Thymus (tissue), 11 donors: Measurements from ENCODE around the gene SHISA6. TPM values are rescaled to one million over a fixed set of nuclear protein-coding genes. Genes with fewer than 3 reads are reported as not detected.

ENCODE experiments used
- DNase-seq, 9 donors: peaks; one replicate each; pipeline ENCODE4 v3.0.0-alpha.2; 2013; ENCODE audit warnings: low spot score in 9 of 9, low read depth in 6 of 9, missing footprints in 1 of 9
- H3K27ac ChIP-seq, 2 donors: one replicate each; pipeline ENCODE4 v1.5.1; 2013; ENCODE audit warnings: control low read depth in 1 of 2, low read depth in 1 of 2, low read length in 1 of 2, mild to moderate bottlenecking in 1 of 2, moderate library complexity in 1 of 2
- H3K27me3 ChIP-seq, 2 donors: one replicate each; pipeline ENCODE4 v1.5.1; 2013; ENCODE audit warnings: low read length in 1 of 2; ENCODE audit not compliant: control insufficient read depth in 2 of 2, insufficient read depth in 1 of 2
- H3K36me3 ChIP-seq, 2 donors: one replicate each; pipeline ENCODE4 v1.5.1; 2013; ENCODE audit warnings: low read length in 1 of 2, mild to moderate bottlenecking in 1 of 2, moderate library complexity in 1 of 2; ENCODE audit not compliant: control insufficient read depth in 2 of 2, insufficient read depth in 2 of 2
- H3K4me1 ChIP-seq, 2 donors: one replicate each; pipeline ENCODE4 v1.5.1; 2013; ENCODE audit warnings: low read length in 2 of 2; ENCODE audit not compliant: control insufficient read depth in 2 of 2, insufficient read depth in 2 of 2
- H3K4me3 ChIP-seq, 2 donors: one replicate each; pipeline ENCODE4 v1.5.1; 2013; ENCODE audit warnings: low read length in 2 of 2, control low read depth in 1 of 2, mild to moderate bottlenecking in 1 of 2
- H3K9me3 ChIP-seq, 2 donors: one replicate each; pipeline ENCODE4 v1.5.1; 2013; ENCODE audit warnings: low read length in 1 of 2, mild to moderate bottlenecking in 1 of 2; ENCODE audit not compliant: control insufficient read depth in 2 of 2, insufficient read depth in 1 of 2
- WGBS: extraction: QIAGEN DNeasy Blood & Tissue Kit; methylation state at CpG from one replicate; pipeline ENCODE4 v1.1.7; 2013; 5-methylcytosine and 5-hydroxymethylcytosine counted together
- polyA plus RNA-seq: library from polyadenylated mRNA; stranded (reverse); fragments of 200-250 nt; gene quantifications from one replicate; pipeline ENCODE4 v1.2.3, GENCODE V29; 2013
- total RNA-seq: library from RNA; stranded (reverse); fragments of 120-200 nt; gene quantifications from one replicate; pipeline ENCODE4 v1.2.4, GENCODE V29; 2013
- donor health status: healthy.

SHISA6 gene
- total and polyA plus RNA-seq, 2 donors, result 0.02 to 0.09 TPM

DNA sequence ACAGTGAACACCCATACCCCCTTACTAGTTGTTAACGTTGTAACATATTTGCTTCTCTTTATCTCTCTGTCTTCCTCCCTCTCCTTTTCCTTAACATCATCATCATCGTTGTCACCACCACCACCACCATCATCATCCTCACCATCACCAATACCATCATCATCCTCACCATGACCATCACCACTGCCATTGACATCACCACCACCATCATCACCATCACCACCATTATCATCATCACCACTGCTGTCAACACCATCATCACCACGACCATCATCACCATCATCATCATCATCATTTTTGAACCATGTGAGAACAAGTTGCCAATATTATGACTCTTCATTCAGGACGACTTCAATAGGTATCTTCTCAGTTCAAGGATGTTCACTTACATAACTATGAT is 35.5 kb downstream of the SHISA6 start:
- Histone ChIP-seq H3K4me1 (no peaks in the 10 kb centered on the region), H3K36me3 (no peaks in the 10 kb centered on the region), H3K4me3 (no peak overlapping the region), H3K27ac (no peak overlapping the region), H3K27me3 (no peaks in the 10 kb centered on the region), H3K9me3 (no peaks in the 10 kb centered on the region)
- WGBS, result 93% methylated on average over 4 of the region's 4 CpGs
- no peak for DNase-seq

DNA sequence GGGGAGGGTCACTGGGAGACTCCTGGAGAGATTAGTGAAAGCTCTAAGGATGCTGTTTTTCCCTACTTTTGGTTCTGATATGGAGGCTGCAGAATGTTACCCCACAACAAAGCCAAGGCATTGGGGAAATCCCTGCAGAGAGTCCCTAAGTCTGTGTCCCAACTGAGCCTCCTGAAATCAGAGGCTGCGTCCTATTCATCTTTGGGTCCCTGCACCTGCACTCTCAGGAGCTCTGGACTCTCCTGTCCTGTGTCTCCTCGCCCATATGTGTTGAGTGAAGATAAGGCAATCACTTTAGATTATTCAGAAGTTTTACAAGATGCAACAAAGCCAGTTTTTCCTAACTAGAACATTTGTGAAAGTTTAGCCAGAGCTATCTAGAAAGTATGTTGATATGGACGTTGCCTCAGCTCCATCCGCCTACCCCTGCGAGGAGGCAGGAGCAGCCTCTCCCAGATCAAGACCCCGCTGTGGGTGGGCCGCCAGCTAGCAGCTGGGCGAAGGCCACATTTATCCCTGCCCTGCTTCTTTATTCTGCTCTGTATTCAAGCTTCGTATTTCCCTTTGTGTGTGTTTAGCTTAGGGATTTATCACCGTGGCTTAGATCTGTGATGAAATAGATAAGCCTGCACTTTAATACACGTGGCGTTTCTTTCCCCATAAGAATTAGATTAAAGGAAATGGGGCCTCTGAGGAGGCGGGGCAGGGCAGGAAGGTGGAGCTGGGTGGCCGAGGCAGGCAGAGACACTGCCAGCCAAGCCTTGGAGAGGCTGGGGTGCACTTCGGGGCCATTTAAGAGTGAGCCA is 37.4 kb downstream of the SHISA6 start:
- Histone ChIP-seq H3K4me3 (no peak overlapping the region), H3K4me1 (no peaks in the 10 kb centered on the region), H3K27ac (no peak overlapping the region), H3K9me3 (no peaks in the 10 kb centered on the region), H3K36me3 (no peaks in the 10 kb centered on the region), H3K27me3 (no peaks in the 10 kb centered on the region)
- DNase-seq, result no peak
- 67% methylated on average over 15 of the region's 15 CpGs for WGBS

DNA sequence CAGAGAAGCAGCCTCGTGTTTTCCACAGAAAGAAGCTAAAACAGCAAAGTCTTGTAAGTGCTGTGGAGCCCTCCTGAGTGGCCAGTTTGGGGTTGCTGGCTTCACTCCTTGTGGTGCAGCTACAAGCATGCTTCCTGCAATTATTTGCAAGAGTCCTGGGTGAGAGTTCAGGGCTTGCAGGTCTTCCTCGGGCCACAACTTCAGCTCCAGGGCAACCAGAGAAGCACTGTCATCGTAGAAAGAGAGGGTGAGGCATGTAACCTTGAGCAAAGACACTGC is 37.9 kb downstream of the SHISA6 start:
- no peak overlapping the region for H3K27ac ChIP-seq
- WGBS, result 72% methylated on average over 3 of the region's 3 CpGs
- H3K4me3 ChIP-seq, result no peak overlapping the region
- no peaks in the 10 kb centered on the region for H3K4me1 ChIP-seq
- no peak for DNase-seq
- H3K36me3 ChIP-seq, result no peaks in the 10 kb centered on the region
- H3K9me3 ChIP-seq, result no peaks in the 10 kb centered on the region
- H3K27me3 ChIP-seq, result no peaks in the 10 kb centered on the region

DNA sequence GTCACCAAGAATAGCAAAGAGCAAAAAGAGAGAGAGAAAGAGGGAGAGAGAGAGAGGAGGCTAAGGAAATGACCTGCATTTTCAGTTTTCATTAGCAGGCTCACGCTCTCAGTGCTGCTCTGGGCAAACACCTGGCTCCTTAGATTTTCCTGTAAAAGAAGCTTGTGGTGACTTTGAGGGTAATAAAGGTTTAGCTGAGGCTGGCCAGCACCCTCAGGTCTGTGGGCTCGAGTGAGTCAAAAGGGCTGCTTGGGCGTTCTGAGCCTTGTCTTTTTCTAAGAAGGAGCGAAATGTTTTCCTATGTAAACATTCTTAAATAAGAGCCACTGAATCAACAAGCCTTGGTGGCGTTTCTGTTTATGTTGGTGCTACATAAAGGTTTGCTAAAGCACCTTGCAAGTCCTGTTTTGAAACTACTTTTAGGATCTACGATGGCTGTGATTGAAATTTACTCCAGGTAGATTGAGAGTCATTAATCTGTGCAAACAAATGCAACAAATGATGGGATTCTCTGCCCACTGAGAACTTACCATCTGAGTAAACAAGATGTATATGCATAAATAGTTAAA is 38.8 kb downstream of the SHISA6 start:
- H3K36me3 ChIP-seq, result no peaks in the 10 kb centered on the region
- no peaks in the 10 kb centered on the region for H3K27me3 ChIP-seq
- 72% methylated on average over 6 of the region's 6 CpGs for WGBS
- no peaks in the 10 kb centered on the region for H3K9me3 ChIP-seq
- no peak overlapping the region for H3K4me3 ChIP-seq
- no peak for DNase-seq
- no peak overlapping the region for H3K27ac ChIP-seq
- no peaks in the 10 kb centered on the region for H3K4me1 ChIP-seq

DNA sequence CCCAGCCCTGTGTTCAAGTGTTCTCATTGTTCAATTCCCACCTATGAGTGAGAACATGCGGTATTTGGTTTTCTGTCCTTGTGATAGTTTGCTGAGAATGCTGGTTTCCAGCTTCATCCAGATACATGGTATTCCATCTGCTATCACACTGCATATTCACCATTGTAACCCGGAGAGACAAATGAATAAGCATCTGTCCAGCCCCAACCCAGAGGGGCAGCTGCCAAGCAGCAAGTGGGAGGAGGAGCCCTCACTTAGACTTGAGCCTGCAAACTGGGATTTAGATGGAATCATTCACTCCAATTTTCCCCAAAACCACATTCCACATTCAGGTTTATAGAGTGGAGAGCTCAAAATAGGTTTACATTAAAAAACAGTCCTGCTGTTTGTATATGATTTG is 41.6 kb downstream of the SHISA6 start:
- Histone ChIP-seq H3K36me3 (no peaks in the 10 kb centered on the region), H3K4me3 (no peak overlapping the region), H3K27me3 (no peaks in the 10 kb centered on the region), H3K4me1 (no peaks in the 10 kb centered on the region), H3K27ac (no peak overlapping the region), H3K9me3 (no peaks in the 10 kb centered on the region)
- no peak for DNase-seq
- 95% methylated on average over 2 of the region's 2 CpGs for WGBS

DNA sequence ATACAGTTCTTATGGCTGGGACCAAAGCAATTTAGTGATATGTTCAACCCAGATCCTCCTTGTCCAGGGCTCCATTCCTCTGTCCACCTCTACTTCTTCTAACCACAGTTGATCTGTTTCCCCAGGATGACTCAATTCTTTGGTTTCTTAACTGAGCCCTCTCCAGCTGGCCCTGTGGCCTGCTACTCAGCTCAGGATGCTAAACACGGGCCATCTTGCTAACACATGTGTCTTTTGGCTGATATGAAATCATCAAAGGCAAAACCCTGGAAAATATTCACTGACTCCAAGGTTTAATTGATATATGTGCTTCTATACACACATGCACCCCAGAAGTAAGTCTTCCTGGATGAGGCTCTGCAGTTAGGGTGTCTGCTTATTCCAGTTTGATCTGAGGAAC is 43.8 kb downstream of the SHISA6 start:
- Histone ChIP-seq H3K4me3 (no peak overlapping the region), H3K4me1 (no peaks in the 10 kb centered on the region), H3K9me3 (no peaks in the 10 kb centered on the region), H3K27ac (no peak overlapping the region), H3K36me3 (no peaks in the 10 kb centered on the region), H3K27me3 (no peaks in the 10 kb centered on the region)
- 86% methylated on average over 1 of the region's 1 CpG for WGBS
- no peak for DNase-seq

DNA sequence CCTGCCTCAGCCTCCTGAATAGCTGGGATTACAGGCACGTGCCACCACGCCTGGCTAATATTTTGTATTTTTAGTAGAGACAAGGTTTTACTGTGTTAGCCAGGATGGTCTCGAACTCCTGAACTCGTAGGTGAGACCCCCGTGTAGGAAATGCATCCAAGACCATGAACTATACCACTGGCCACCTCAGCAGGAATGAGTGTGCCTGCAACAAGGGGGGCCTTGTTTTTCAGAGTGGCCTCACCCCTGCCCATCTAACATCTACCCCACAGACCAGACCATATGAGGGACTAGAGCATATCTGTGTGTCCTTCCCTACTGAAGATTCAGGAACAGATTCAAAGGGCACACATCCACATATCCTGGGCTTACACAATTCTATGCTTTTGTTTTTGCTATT is 44.9 kb downstream of the SHISA6 start:
- Histone ChIP-seq H3K4me3 (no peak overlapping the region), H3K9me3 (no peaks in the 10 kb centered on the region), H3K27me3 (no peaks in the 10 kb centered on the region), H3K4me1 (no peaks in the 10 kb centered on the region), H3K27ac (no peak overlapping the region), H3K36me3 (no peaks in the 10 kb centered on the region)
- 92% methylated on average over 5 of the region's 5 CpGs for WGBS
- no peak for DNase-seq

DNA sequence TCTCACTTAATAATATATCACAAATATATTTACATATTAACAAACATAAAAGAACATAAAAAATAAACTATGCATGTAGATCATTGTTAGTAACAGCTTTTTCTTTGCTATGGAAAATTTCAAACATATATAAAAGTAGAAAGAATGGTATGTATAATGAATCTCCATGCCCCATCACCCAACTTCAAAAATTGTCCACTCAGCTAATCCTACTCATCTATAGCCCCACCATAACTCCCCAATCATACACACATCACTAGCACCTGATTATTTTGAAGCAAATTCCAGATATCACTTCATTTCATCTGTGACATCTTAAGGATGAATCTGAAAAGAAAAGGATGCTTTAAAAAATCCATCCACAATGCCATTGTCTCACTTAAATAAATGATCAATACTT is 46.8 kb downstream of the SHISA6 start:
- no peaks in the 10 kb centered on the region for H3K27me3 ChIP-seq
- no peak for DNase-seq

DNA sequence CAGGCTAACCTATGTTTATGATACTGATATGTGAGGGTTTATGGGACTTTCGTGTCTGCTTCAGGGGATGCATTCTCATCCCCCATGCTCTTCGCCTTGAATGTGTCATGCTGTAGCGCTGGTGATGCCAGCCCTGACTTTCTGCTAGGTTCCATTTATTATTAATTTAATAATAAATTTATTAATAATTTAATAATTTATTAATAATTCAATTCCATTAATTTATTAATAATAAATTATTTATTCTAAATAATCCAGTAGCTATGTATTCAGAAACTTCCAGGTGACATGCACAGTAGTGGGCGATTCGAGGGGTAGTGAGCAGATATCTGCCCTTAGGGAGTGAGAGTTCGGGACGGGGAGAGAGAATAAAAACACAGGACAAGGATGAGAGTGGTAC is 49.8 kb downstream of the SHISA6 start:
- WGBS, result 98% methylated on average over 7 of the region's 7 CpGs
- DNase-seq, result no peak

More for the DNA sequence above, 46.8 kb downstream of the SHISA6 start:
- Histone ChIP-seq H3K36me3 (no peaks in the 10 kb centered on the region), H3K4me3 (no peak overlapping the region), H3K4me1 (no peaks in the 10 kb centered on the region), H3K27ac (no peak overlapping the region), H3K9me3 (no peaks in the 10 kb centered on the region)

More for the DNA sequence above, 49.8 kb downstream of the SHISA6 start:
- no peak overlapping the region for H3K4me3 ChIP-seq
- no peaks in the 10 kb centered on the region for H3K9me3 ChIP-seq
- no peaks in the 10 kb centered on the region for H3K36me3 ChIP-seq
- no peaks in the 10 kb centered on the region for H3K27me3 ChIP-seq
- H3K4me1 ChIP-seq, result no peaks in the 10 kb centered on the region
- no peak overlapping the region for H3K27ac ChIP-seq
